ENCODE measurements around the gene MUC16. TPM values are rescaled to one million over a fixed set of nuclear protein-coding genes. Genes with fewer than 3 reads are reported as not detected.

The MUC16 gene
- polyA plus RNA-seq, 2 donors, result 0.04 to 0.06 TPM

Other genes starting within 250 kb of the MUC16 start
- gene ZNF558, start 178.1 kb downstream of the MUC16 start, polyA plus RNA-seq, result 10 to 100 TPM in 1 of 2 donors, 1 to 10 TPM in 1; 8.5 to 11.8 TPM
- gene MBD3L1, start 178.0 kb downstream of the MUC16 start, polyA plus RNA-seq, result not detected
- not detected for gene OR1M1, start 76.7 kb upstream of the MUC16 start, polyA plus RNA-seq
- not detected for gene OR7G2, start 97.1 kb upstream of the MUC16 start, polyA plus RNA-seq
- not detected for gene OR7G1, start 105.4 kb upstream of the MUC16 start, polyA plus RNA-seq
- not detected for gene OR7G3, start 116.5 kb upstream of the MUC16 start, polyA plus RNA-seq
- 10 to 100 TPM; 11.0 to 21.7 TPM for gene ZNF317, start 130.0 kb upstream of the MUC16 start, polyA plus RNA-seq
- under 1 TPM in 1 of 2 donors, not detected in 1; 0.01 TPM for gene OR7D2, start 168.6 kb upstream of the MUC16 start, polyA plus RNA-seq
- gene OR7D4, start 209.2 kb upstream of the MUC16 start, polyA plus RNA-seq, result not detected
- gene OR7E24, start 240.5 kb upstream of the MUC16 start, polyA plus RNA-seq, result not detected